H9 (cell line): ENCODE measurements around the gene ZSWIM3. TPM values are rescaled to one million over a fixed set of nuclear protein-coding genes. Genes with fewer than 3 reads are reported as not detected.

Source experiments
- DNase-seq: peaks from one replicate; pipeline ENCODE4 v3.0.0-alpha.2; 2017
- H2AFZ ChIP-seq: one replicate; pipeline ENCODE4 v1.6.1; 2013; ENCODE audit warnings: mild to moderate bottlenecking, low read length, control low read depth, moderate library complexity
- H2AK5ac ChIP-seq: 2 replicates; pipeline ENCODE4 v1.6.1; 2013; ENCODE audit warnings: low read length, control low read depth, mixed read lengths; ENCODE audit not compliant: insufficient read length
- H2BK120ac ChIP-seq: one replicate; pipeline ENCODE4 v1.6.1; 2013; ENCODE audit warnings: low read depth, mild to moderate bottlenecking, low read length, control low read depth, inconsistent platforms; ENCODE audit not compliant: poor library complexity, severe bottlenecking
- H2BK12ac ChIP-seq: 2 replicates; pipeline ENCODE4 v1.6.1; 2013; ENCODE audit warnings: low read length, control low read depth, mixed read lengths, low read depth; ENCODE audit not compliant: insufficient read length
- H2BK15ac ChIP-seq: 2 replicates; pipeline ENCODE4 v1.6.1; 2013; ENCODE audit warnings: low read depth, low read length, control low read depth
- H2BK20ac ChIP-seq: one replicate; pipeline ENCODE4 v1.6.1; 2013; ENCODE audit warnings: low read depth, mild to moderate bottlenecking, low read length, control low read depth, inconsistent platforms; ENCODE audit not compliant: poor library complexity, severe bottlenecking
- H2BK5ac ChIP-seq: 2 replicates; pipeline ENCODE4 v1.6.1; 2013; ENCODE audit warnings: low read length, control low read depth, mixed read lengths; ENCODE audit not compliant: insufficient read length
- H3K14ac ChIP-seq: 2 replicates; pipeline ENCODE4 v1.6.1; 2013; ENCODE audit warnings: low read length, control low read depth; ENCODE audit not compliant: insufficient read depth
- H3K18ac ChIP-seq: 2 replicates; pipeline ENCODE4 v1.6.1; 2013; ENCODE audit warnings: low read depth, mild to moderate bottlenecking, mixed read lengths, low read length, control low read depth; ENCODE audit not compliant: insufficient read length
- H3K23ac ChIP-seq: 2 replicates; pipeline ENCODE4 v1.6.1; 2013; ENCODE audit warnings: low read length, control low read depth, mixed read lengths, low read depth; ENCODE audit not compliant: insufficient read length
- H3K23me2 ChIP-seq: 2 replicates; pipeline ENCODE4 v1.6.1; 2013; ENCODE audit warnings: low read depth, mild to moderate bottlenecking, mixed read lengths, low read length, control low read depth; ENCODE audit not compliant: insufficient read length, poor library complexity, severe bottlenecking
- H3K27ac ChIP-seq: 2 replicates; pipeline ENCODE4 v1.5.1; 2013; ENCODE audit warnings: low read length, control low read depth, mixed read lengths, low read depth; ENCODE audit not compliant: insufficient read length
- H3K27me3 ChIP-seq: 2 replicates; pipeline ENCODE4 v1.6.1; 2013; ENCODE audit warnings: low read length, control low read depth, inconsistent platforms; ENCODE audit not compliant: insufficient read depth
- H3K4ac ChIP-seq: 2 replicates; pipeline ENCODE4 v1.6.1; 2013; ENCODE audit warnings: low read depth, mild to moderate bottlenecking, control low read depth, inconsistent platforms, low read length, moderate library complexity
- H3K4me1 ChIP-seq: 2 replicates; pipeline ENCODE4 v1.6.1; 2013; ENCODE audit warnings: low read length, control low read depth, inconsistent platforms; ENCODE audit not compliant: insufficient read depth
- H3K4me2 ChIP-seq: 2 replicates; pipeline ENCODE4 v1.6.1; 2013; ENCODE audit warnings: low read length, control low read depth, mixed read lengths; ENCODE audit not compliant: insufficient read length, insufficient read depth
- H3K56ac ChIP-seq: 2 replicates; pipeline ENCODE4 v1.6.1; 2013; ENCODE audit warnings: low read depth, mild to moderate bottlenecking, mixed read lengths, low read length, control low read depth; ENCODE audit not compliant: insufficient read length
- H3K79me1 ChIP-seq: 2 replicates; pipeline ENCODE4 v1.6.1; 2013; ENCODE audit warnings: low read depth, mild to moderate bottlenecking, moderate library complexity, low read length, control low read depth, inconsistent platforms; ENCODE audit not compliant: insufficient read depth, poor library complexity, severe bottlenecking
- H3K79me2 ChIP-seq: 2 replicates; pipeline ENCODE4 v1.6.1; 2013; ENCODE audit warnings: low read length, control low read depth, inconsistent platforms; ENCODE audit not compliant: insufficient read depth
- H3K9ac ChIP-seq: 2 replicates; pipeline ENCODE4 v1.6.1; 2013; ENCODE audit warnings: low read length, control low read depth, mixed read lengths; ENCODE audit not compliant: insufficient read length; ENCODE audit errors: extremely low read depth
- H3K9me3 ChIP-seq: one replicate; pipeline ENCODE4 v1.6.1; 2013; ENCODE audit warnings: low read depth, low read length, inconsistent platforms; ENCODE audit not compliant: control insufficient read depth
- H3T11ph ChIP-seq: one replicate; pipeline ENCODE4 v1.6.1; 2013; ENCODE audit warnings: mild to moderate bottlenecking, low read length, control low read depth, inconsistent platforms
- H4K20me1 ChIP-seq: one replicate; pipeline ENCODE4 v1.6.1; 2013; ENCODE audit not compliant: control insufficient read depth, insufficient read length, insufficient read depth
- H4K5ac ChIP-seq: 2 replicates; pipeline ENCODE4 v1.6.1; 2013; ENCODE audit warnings: low read depth, mild to moderate bottlenecking, mixed read lengths, low read length, control low read depth; ENCODE audit not compliant: insufficient read length
- H4K8ac ChIP-seq: replicated peaks from 2 replicates; pipeline ENCODE4 v1.6.1; 2013; ENCODE audit warnings: low read length, control low read depth, mixed read lengths, low read depth; ENCODE audit not compliant: insufficient read length
- H4K91ac ChIP-seq: 2 replicates; pipeline ENCODE4 v1.6.1; 2013; ENCODE audit warnings: low read depth, mild to moderate bottlenecking, moderate library complexity, mixed read lengths, low read length, control low read depth; ENCODE audit not compliant: insufficient read length
- H3K27ac Mint-ChIP-seq, 3 experiments: 2 replicates in 2 of 3; 3 replicates in 1 of 3; pipeline ENCODE4 v1.8.0; 2020 to 2021; ENCODE audit warnings: mixed read lengths in 3 of 3, mild to moderate bottlenecking in 1 of 3, moderate library complexity in 1 of 3
- H3K27me3 Mint-ChIP-seq: 2 replicates; pipeline ENCODE4 v1.8.0; 2021; ENCODE audit warnings: low read depth, mild to moderate bottlenecking, moderate library complexity, mixed read lengths
- H3K36me3 Mint-ChIP-seq, 3 experiments: 2 replicates in 2 of 3; 3 replicates in 1 of 3; pipeline ENCODE4 v1.8.0; 2020 to 2021; ENCODE audit warnings: low read depth in 3 of 3, mixed read lengths in 3 of 3; ENCODE audit not compliant: insufficient read depth in 1 of 3
- H3K4me1 Mint-ChIP-seq, 2 experiments: 2 replicates each; pipeline ENCODE4 v1.8.0; 2020; ENCODE audit warnings: mixed read lengths in 2 of 2
- H3K4me3 Mint-ChIP-seq, 2 experiments: 2 replicates in 1 of 2; 3 replicates in 1 of 2; pipeline ENCODE4 v1.8.0; 2020 to 2021; ENCODE audit warnings: mild to moderate bottlenecking in 2 of 2, mixed read lengths in 2 of 2, moderate library complexity in 1 of 2
- H3K9me3 Mint-ChIP-seq, 2 experiments: 2 replicates in 1 of 2; 3 replicates in 1 of 2; pipeline ENCODE4 v1.8.0; 2020; ENCODE audit warnings: mild to moderate bottlenecking in 2 of 2, mixed read lengths in 2 of 2, moderate library complexity in 1 of 2
- CTCF ChIP-seq: fragments of 200-600 bp; sonication (generic); conservative IDR thresholded peaks from 3 replicates; pipeline ENCODE4 v1.8.0; 2021; ENCODE audit warnings: antibody characterized with exemption, mild to moderate bottlenecking
- WGBS: extraction: QIAGEN DNeasy Blood & Tissue Kit; methylation state at CpG from one replicate; pipeline ENCODE4 v1.1.7; 2013; ENCODE audit warnings: missing lambda C conversion rate, low lambda C conversion rate, mixed read lengths; ENCODE audit not compliant: insufficient read length; ENCODE audit errors: extremely low coverage; 5-methylcytosine and 5-hydroxymethylcytosine counted together
- total RNA-seq: library from RNA; stranded (reverse); gene quantifications from 2 replicates; pipeline ENCODE4 v1.2.1, GENCODE V29; 2021

The ZSWIM3 gene
- total RNA-seq, 1 experiment from 2014 or later, result 8.0 TPM

GRCh38 chr20:45852326-45852725, 5.1 kb upstream of the ZSWIM3 start:
- H3K9me3 Mint-ChIP-seq, result no peaks in the 10 kb centered on the region
- Histone ChIP-seq H3K18ac (no peak overlapping the region), H3K23me2 (peaks cover 5% of the 10 kb centered on the region), H3K27me3 (no peaks in the 10 kb centered on the region), H2AFZ (no peak overlapping the region), H2BK12ac (no peak overlapping the region), H3K79me2 (peaks cover 3% of the 10 kb centered on the region; the same call in 1 of the 2 replicates), H2AK5ac (no peak overlapping the region), H2BK5ac (no peak overlapping the region), H3K27ac (no peak overlapping the region), H3K14ac (no peak overlapping the region), H3K79me1 (no peaks in the 10 kb centered on the region), H4K20me1 (peaks cover under 1% of the 10 kb centered on the region), H3K56ac (no peak overlapping the region), H3K9ac (no peak overlapping the region), H2BK20ac (no peak overlapping the region), H4K91ac (no peak overlapping the region), H3K4me1 (peaks cover 12% of the 10 kb centered on the region; the same call in 1 of the 2 replicates), H3K4me2 (no peak overlapping the region), H2BK15ac (no peak overlapping the region), H2BK120ac (no peak overlapping the region), H3K9me3 (no peaks in the 10 kb centered on the region), H3K4ac (no peak overlapping the region), H3T11ph (no peak overlapping the region), H4K8ac (no peak overlapping the region), H4K5ac (no peak overlapping the region), H3K23ac (no peak overlapping the region)
- no CpG with 5 or more reads among the region's 6 CpGs for WGBS
- H3K4me1 Mint-ChIP-seq, result peaks cover 41 to 47% of the 10 kb centered on the region in 2 experiments
- H3K27ac Mint-ChIP-seq, result peak overlapping the region in 1 of 3 experiments; percentile 83; a peak in 4 of 7 replicates
- no peak overlapping the region for H3K4me3 Mint-ChIP-seq
- DNase-seq, result no peak
- H3K27me3 Mint-ChIP-seq, result no peaks in the 10 kb centered on the region
- no peak for TF ChIP-seq CTCF
- H3K36me3 Mint-ChIP-seq, result peaks cover 9 to 36% (median 20%) of the 10 kb centered on the region in 3 experiments; a peak in 6 of 7 replicates
